DMS114 treated with DMSO at 0.1 percent for 48 hours (cell line): ENCODE results near the gene PDE4D.

Source experiments
- DNase-seq: peaks from one replicate; lab custom pipeline; 2025; ENCODE audit not compliant: unreplicated experiment; lab: John Stamatoyannopoulos, UW

Gene PDE4D

GRCh38 chr5:59037941-59038797 lies 855.4 kb downstream of the PDE4D start:
- peak; percentile 75 for DNase-seq

- no peak for DNase-seq
These were observed 856.1 kb downstream of the PDE4D start for GRCh38 chr5:59037453-59037852.

- no peak for DNase-seq
These were observed 856.5 kb downstream of the PDE4D start for GRCh38 chr5:59037041-59037440.

DNA sequence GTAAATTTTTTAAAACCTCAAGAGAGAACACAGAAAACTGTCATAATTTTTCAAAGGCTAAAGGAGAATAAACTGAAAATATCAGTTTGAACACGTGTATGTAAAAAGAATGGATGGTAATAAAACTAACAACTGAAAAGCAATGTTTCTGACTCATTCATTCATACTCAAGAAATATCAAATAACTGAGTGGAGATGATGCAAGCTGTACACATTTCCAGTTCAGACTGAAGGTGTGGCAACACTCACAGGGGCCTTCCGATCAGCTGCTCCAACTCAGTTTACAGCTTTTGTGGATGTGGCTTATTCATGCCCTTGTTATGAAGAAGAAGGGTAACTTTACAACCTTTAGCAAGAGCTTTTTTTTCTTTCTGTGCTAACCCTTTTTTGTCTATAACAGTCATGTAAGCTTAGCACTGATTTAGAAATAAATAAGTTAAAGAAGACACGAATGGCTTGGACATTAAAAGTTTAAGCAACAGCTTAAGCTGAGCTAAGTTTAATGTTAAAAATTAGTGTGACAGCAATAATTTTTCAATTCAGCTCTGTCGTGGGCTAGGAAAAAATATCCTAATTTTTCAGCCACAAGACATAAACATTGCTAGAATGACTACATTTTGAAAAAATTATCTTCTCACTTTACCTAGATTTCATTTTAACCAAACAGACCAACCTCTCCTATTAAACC lies 857.1 kb downstream of the PDE4D start:
- DNase-seq = peak; percentile 58

DNA sequence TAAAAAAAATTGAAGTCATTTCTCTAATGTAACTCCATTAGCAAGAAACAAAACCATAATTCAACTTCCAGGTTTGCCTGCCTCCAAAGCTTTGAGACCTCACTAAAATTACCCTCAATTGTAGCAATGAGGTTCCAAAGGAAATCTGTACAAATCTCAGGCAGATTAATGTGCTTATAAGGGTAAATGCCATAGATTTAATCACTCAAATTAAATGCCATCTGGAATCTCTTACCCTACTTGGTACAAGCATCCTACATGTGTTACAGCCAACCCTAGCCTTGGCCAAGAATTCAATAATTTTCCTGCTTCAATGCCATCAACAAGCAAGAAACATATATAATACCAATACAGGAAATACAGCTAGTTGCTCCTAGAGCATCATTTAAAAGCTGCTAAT lies 857.8 kb downstream of the PDE4D start:
- peak; percentile 71 for DNase-seq

- peak; percentile 82 for DNase-seq
These were observed 858.9 kb downstream of the PDE4D start for GRCh38 chr5:59034498-59035186.

DNA sequence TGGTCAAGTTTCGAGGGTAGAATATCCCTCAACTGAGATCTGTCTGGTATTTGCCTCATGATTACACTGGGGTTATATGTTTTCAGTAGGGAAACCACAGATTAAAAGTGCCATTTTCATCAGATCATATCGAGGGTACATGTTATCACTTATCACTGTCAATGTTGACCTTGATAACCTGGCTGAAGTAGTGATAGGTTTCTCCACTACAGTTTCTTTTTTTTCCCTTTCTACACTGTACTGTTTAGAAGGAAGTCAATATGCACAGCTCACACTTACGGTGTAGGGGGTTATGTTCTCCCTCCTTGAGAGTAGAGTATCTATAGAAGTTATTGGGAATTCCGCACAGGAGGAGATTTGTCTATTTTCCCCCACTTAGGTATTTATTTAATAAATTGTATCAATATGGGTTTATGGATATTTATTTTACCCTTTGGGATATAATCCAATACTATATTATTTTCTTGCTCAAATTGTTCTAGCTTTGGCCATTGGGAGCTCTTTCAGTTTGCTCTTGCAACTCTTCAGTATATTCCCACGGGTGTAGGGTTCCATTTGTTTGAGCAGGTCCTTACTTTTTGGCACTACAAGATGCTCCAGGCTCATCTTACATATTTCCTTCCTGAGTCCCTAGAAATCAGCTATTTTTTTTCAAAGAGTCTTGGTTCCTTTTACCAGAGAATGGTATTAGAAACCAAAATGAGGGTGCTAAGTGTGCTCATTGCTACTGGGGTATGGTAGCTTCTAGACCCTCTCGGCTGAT lies 866.2 kb downstream of the PDE4D start:
- DNase-seq = no peak

DNA sequence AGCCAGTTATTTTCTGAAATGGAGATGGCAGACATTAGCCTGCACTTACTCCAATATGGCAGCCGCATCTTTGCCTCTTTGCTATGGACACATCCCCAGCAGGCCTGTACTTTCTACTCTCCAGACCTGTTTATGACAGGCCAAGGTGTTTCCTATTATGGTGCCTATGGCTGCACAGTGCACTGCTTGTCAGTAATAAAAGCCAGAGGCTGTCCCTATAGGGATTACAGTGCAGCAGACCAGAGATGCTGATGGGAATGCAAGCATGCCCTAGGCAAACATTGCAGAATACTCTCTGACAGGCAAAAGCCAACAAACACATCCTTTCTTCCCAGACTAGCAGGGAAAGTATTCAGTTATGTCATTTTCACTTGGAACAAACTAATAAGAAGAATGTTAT lies 867.8 kb downstream of the PDE4D start:
- no peak for DNase-seq

GRCh38 chr5:59021837-59022514 lies 871.5 kb downstream of the PDE4D start:
- DNase-seq = no peak

- no peak for DNase-seq
These were observed 872.2 kb downstream of the PDE4D start for GRCh38 chr5:59021286-59021673.

DNA sequence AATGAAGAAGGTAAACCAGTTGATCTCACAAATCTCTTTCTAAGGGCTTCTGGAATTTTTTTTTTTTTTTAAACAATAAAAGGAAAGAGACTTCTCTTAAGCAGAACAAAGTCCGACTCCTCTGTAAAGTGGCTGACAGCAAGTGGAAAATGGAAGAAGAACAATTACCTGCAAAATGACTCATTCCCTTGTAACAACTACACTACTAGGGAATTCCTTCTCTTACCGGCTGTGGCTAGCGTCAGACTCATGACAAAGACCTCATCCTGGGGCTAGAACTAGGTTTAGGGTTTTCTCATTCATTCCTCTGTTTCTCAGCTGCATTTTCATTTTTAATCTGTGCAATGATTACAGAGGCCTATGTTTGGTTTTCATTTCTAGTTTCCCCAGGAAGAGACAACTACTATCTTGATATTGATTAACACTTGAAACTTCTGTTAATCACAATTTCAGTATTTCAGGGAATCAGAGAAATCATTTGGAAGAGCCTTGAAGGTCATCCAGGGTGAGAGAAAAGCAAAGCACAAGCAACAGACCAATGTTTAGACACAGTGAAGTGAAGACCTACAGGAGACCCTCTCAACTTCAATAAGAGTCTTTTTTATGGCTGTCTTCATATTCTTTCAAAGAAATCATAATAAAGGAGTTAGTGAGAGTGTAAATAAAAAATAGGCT lies 872.8 kb downstream of the PDE4D start:
- DNase-seq = no peak

DNA sequence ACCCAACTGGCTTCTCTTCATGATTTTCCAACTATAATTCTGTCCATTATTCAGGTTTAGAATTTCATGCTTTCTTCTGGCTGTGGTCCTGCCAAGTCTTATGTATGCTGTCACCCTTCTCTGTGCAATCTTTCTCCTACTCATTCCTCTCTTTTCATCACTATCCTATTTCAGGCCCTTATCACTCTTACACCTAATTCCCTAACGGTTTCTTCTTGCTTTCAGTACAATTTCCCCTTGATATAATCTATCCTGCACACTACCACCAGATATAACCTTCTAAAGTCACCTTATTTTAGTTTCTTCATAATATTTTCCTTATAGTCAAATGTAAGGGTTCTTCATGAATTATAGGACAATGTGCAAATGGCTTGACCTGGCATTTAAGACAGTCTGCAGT lies 874.4 kb downstream of the PDE4D start:
- no peak for DNase-seq

- DNase-seq = no peak
These were observed 876.6 kb downstream of the PDE4D start for GRCh38 chr5:59016925-59017324.

GRCh38 chr5:59008816-59009473 lies 884.6 kb downstream of the PDE4D start:
- no peak for DNase-seq

- DNase-seq = no peak
These were observed 886.0 kb downstream of the PDE4D start for GRCh38 chr5:59007460-59008063.

DNA sequence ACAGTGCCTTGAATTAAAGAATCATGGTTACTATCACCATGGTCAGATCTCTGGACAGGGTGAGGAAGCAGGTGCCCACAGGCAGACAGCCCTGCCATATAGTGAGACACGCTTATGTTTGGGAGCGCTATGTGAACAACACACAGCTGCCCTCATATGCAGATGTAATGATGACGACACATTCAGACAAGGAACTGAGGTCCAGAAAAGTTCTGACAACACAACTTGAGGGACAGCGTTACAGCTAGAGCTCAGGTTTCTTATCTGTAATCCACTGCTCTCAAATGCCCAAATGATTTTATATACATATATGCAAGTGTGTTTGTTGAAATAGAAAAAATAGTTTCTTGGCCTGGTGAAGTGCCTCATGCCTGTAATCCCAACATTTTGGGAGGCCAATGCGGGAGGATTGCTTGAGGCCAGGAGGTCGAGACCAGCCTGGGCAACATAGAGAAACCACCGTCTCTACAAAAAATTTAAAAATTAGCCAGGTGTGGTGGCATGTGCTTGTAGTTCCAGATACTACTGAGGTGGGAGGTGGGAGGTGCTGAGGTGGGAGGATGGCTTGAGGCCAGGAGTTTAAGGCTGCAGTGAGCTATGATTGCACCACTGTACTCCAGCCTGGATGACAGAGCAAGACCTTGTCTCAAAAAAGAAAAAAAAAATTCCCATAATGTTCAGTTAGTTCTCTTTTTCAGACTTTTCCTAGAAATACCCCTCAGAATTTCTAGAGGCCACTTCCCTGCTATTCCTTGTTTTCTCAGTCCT lies 887.4 kb downstream of the PDE4D start:
- DNase-seq = no peak

GRCh38 chr5:59003641-59004040 lies 889.9 kb downstream of the PDE4D start:
- DNase-seq = no peak

DNA sequence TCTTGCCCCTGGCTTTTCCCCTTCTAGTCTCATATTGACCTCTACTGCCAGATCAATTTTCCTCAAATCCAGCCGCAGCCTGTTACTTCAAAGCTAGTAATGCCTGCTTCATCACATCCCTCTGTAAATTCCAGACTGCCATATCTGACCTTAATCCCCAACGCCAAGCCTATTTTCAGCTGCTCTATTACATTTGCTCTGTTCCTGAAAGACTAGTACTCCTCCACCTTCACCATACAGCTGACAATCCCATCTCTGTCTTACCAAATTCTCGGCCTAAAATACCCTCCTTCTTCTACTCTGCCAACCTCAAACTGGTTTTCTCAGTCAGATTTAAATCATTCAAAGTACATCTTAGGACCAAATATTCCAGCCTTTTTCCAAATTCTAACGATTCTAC lies 890.4 kb downstream of the PDE4D start:
- DNase-seq = no peak
